ENCODE measurements around the gene SEMA5A. TPM values are rescaled to one million over a fixed set of nuclear protein-coding genes. Genes with fewer than 3 reads are reported as not detected.

Gene SEMA5A
- total RNA-seq, 1 experiment from 2014 or later: not detected

GRCh38 chr5:9441610-9442009 lies 104.3 kb downstream of the SEMA5A start:
- no peak for DNase-seq (ENCODE audit: low spot score)

- no peak for DNase-seq (ENCODE audit: low spot score)
Observed at GRCh38 chr5:9440517-9440916, 105.4 kb downstream of the SEMA5A start.

GRCh38 chr5:9439531-9440292 lies 106.2 kb downstream of the SEMA5A start:
- DNase-seq (ENCODE audit: low spot score): no peak

GRCh38 chr5:9438596-9439354 lies 107.1 kb downstream of the SEMA5A start:
- no peak for DNase-seq (ENCODE audit: low spot score)

DNA sequence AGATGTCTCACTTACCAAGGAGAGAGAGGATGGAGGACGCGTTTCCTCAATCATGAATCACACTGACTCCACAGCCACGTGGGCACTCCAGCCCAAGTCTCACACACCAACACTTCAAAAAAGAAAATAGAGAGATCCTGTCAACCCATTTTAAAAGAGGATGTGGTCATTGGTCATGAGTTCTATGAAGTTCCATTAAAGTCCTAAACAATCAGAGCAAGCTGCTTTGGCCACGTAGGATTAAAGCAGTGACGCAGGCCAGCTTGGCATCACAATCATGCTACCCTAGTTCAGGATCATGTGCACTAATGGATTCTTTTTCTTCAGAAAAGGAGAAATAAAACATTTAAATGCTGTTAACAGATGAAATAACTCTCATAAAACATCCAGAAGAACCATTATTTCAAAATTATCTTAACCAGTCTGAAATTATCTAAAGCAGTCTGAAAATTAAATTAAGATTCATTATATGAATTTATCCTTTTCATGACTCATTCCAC lies 108.1 kb downstream of the SEMA5A start:
- no peak for DNase-seq (ENCODE audit: low spot score)

GRCh38 chr5:9431496-9432258 lies 114.2 kb downstream of the SEMA5A start:
- DNase-seq (ENCODE audit: low spot score): no peak

GRCh38 chr5:9431151-9431495 lies 114.8 kb downstream of the SEMA5A start:
- no peak for DNase-seq (ENCODE audit: low spot score)

- no peak for DNase-seq (ENCODE audit: low spot score)
Observed at GRCh38 chr5:9430306-9430705, 115.6 kb downstream of the SEMA5A start.

GRCh38 chr5:9429691-9430215 lies 116.1 kb downstream of the SEMA5A start:
- no peak for DNase-seq (ENCODE audit: low spot score)

GRCh38 chr5:9428272-9428671 lies 117.6 kb downstream of the SEMA5A start:
- DNase-seq (ENCODE audit: low spot score): no peak

- no peak for DNase-seq (ENCODE audit: low spot score)
Observed at GRCh38 chr5:9425710-9426109, 120.2 kb downstream of the SEMA5A start.

- DNase-seq (ENCODE audit: low spot score): no peak
Observed at GRCh38 chr5:9423571-9423970, 122.3 kb downstream of the SEMA5A start.

- DNase-seq (ENCODE audit: low spot score): no peak
Observed at GRCh38 chr5:9421884-9422283, 124.0 kb downstream of the SEMA5A start.

DNA sequence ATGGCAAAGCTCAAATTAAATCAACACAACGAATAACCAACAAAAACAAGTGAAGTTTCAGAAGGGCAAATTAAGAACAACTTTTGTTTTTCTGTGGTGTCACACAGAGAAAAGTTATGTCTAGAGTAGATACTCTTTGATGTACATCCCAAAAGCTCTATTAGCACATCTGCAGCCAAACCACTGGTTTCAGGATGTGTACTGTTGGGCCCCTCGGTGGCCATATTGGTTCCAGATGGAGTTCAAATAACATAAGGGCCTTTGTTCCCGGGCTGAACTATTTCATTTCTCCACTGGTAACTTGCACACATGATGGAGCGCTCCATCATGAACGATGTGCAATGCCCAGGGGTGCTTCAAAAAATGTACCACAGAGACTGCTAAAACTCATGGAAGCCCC lies 126.1 kb downstream of the SEMA5A start:
- DNase-seq (ENCODE audit: low spot score): no peak

DNA sequence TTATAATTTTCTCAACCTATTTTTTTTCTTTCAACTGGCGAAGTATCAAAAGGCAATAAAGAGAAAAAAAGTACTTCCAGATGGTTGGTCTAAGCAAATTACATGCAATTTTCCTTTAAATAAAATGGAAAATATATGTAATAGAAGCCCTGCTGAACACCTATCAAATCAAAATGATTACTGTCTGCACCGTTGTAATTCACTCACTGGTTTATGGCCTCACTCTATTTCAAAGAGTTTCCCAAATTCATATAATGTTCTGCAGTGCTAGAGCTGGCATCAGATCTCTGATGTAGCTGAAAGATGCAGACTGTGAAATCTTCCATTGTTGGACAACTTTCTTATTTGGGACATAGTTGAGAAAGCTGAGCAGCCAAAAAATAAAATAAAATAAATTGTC lies 130.3 kb downstream of the SEMA5A start:
- no peak for DNase-seq (ENCODE audit: low spot score)

- DNase-seq (ENCODE audit: low spot score): no peak
Observed at GRCh38 chr5:9415091-9415490, 130.8 kb downstream of the SEMA5A start.

- DNase-seq (ENCODE audit: low spot score): no peak
Observed at GRCh38 chr5:9411142-9411541, 134.7 kb downstream of the SEMA5A start.

GRCh38 chr5:9409413-9409960 lies 136.4 kb downstream of the SEMA5A start:
- DNase-seq (ENCODE audit: low spot score): no peak

- no peak for DNase-seq (ENCODE audit: low spot score)
Observed at GRCh38 chr5:9408964-9409363, 136.9 kb downstream of the SEMA5A start.

DNA sequence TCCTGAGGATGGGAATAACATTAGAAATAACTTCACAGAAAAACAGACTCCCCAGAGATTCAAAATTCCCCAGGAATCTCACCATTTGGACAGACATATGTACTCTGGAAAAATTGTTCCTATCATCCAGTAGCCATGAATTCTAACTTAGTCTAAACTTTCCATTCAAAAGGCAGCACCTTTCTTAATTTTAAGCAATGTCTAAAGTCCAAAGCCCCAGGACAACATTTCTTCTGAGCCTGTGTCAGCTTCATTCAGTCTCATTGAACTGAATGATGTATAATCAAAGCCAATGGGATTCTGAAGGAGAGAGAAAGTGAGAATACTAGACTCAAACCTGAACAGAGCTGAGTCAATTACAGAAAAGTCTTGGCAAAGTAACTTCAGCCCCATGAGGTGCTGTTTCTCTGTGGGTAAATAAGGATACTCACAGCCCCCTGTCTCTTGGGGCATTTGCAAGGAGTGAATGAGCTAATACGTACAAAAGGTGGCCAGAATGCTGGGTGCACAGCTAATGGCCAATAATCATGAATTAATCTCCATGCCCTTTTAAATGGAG lies 140.6 kb downstream of the SEMA5A start:
- DNase-seq (ENCODE audit: low spot score): no peak

DNA sequence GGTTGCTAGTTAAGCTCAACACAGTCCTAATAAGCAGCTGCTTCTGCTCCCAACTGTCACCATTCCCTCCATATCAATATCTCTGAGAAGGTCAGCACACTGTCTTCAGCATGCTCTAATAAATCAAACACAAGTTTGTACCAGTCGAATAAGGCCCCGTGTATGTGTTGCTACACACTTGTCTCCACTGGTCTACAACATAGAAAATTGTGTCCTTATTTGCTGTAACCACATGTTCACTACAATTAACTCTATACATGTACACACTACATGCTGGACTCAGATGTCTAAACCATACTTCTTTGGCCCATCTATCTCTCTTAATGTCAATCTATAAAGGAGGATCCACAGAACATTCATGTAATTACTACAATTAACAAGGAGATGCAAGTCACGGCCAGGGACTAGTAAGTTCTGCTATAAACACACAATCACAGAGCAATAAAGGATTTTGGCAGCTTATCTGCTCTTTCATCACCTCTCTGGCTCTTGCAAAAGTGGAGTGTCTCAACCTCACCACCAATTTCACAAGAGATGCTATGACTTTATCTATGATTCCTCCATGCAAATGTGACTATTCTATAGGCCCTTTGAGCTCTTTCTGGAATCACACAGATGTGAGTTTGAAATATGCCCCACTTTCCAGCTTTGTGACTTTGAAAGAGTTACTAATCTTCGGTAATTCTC lies 143.9 kb downstream of the SEMA5A start:
- no peak for DNase-seq (ENCODE audit: low spot score)

Measured in HT-29 (cell line).